Astrocyte of the cerebellum (primary cell): ENCODE data around the gene HBS1L.

ENCODE experiments used
- DNase-seq: peaks from one replicate; pipeline ENCODE4 v3.0.0-alpha.2; 2011; ENCODE audit warnings: low read depth
- H3K4me3 ChIP-seq: 2 replicates; pipeline ENCODE4 v1.5.1; 2011; ENCODE audit warnings: mild to moderate bottlenecking, low read depth, low read length, moderate library complexity
- CTCF ChIP-seq: IDR thresholded peaks from 2 replicates; pipeline ENCODE4 v1.5.1; 2012; ENCODE audit warnings: low read length, low read depth, moderate library complexity, mild to moderate bottlenecking; ENCODE audit errors: missing control alignments
- in situ Hi-C: cut with HindIII; loops from 2 replicates; pipeline ENCODE4 v1.10.0; 2017; ENCODE audit warnings: low sequenced_read_pairs

The HBS1L gene

DNA sequence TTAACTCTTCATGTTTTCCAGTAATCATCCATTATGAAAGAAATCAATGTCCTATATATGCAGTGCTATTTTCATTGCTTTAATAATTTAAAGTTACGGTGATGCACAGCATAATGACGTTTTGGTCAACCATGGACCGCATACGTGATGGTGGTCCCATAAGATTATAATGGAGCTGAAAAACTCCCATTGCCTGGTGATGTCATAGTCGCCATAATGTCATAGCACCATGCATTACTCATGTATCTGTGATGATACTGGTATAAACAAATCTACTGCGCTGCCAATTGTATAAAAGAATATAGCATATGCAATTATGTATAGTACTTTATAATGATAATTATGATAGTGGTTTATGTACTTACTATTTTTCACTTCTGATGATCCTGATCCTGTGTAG is 62.5 kb downstream of the HBS1L start:
- in situ Hi-C loops, result no loop called here
- DNase-seq, result no peak
- no peak for TF ChIP-seq CTCF
- H3K4me3 ChIP-seq, result no peak overlapping the region

DNA sequence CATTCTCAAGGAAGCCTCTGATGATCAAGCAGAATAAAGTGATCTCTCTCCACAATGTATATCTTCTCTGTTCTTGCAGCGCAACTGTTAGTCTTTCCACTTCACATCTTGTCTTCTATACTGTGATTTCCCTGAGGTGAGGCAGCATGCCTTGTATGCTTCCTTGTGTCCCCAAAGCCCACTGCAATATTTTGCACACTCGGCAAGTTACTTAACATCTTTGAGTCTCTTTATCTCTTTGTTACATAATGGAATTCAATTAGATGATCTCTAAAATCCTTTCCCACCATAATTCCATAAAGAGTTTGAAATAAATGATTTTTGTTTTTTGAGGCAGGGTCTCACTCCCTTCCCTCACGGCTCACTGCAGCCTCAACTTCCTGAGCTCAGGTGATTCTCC is 64.4 kb downstream of the HBS1L start:
- no peak for TF ChIP-seq CTCF
- in situ Hi-C loops, result no loop called here
- no peak for DNase-seq
- H3K4me3 ChIP-seq, result no peak overlapping the region

GRCh38 chr6:134984821-134985220 is 69.8 kb downstream of the HBS1L start:
- TF ChIP-seq CTCF, result no peak
- peak; percentile 12 for DNase-seq
- in situ Hi-C loops, result no loop called here
- H3K4me3 ChIP-seq, result no peak overlapping the region

GRCh38 chr6:134983823-134984222 is 70.8 kb downstream of the HBS1L start:
- in situ Hi-C loops, result no loop called here
- no peak overlapping the region for H3K4me3 ChIP-seq
- DNase-seq, result no peak
- TF ChIP-seq CTCF, result no peak

DNA sequence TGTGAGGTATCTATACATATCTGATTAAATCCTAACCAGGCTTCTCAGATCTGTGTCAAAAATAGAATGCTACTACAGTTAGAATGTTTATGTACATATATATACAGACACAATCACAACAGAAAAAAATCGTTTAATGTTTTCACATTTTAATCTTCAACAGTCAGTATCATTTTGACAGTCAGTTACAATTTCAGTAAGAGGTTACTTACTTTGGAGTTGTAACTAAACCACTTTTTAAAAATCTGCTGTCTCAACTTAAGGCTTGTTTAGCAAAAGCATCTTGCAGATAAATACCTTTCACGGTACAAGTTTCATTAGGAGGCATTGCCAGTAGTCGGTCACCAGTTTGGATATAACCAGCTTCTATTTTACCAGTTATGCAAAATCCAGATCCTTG is 72.5 kb downstream of the HBS1L start:
- in situ Hi-C loops, result no loop called here
- no peak for TF ChIP-seq CTCF
- no peak overlapping the region for H3K4me3 ChIP-seq
- DNase-seq, result no peak

- H3K4me3 ChIP-seq, result no peak overlapping the region
- no peak for DNase-seq
- no peak for TF ChIP-seq CTCF
- in situ Hi-C loops, result no loop called here
Measured at GRCh38 chr6:134980846-134981245, 73.8 kb downstream of the HBS1L start.

DNA sequence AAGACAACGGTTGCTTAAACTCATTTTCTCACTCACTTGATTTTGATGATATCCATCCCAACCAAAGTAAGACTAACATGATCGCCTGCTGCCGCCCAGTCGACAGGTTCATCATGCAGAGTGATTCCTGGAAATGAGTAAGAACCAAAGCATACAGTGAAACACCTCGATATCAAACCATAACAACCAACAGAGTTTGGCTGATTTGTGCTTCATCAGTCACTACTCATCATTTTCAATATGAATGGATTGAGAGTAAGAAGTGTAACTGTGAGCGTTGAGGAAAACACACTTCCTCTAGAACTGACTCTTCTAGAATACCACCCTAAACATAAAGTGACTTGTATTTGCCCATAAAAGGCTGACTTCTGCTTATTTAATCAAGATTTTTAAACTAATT is 75.5 kb downstream of the HBS1L start:
- TF ChIP-seq CTCF, result no peak
- in situ Hi-C loops, result no loop called here
- no peak for DNase-seq
- no peak overlapping the region for H3K4me3 ChIP-seq
